Ishikawa (cell line): Measurements from ENCODE around the gene IL5RA.

ENCODE experiments used
- CEBPB ChIP-seq: IDR thresholded peaks from 2 replicates; pipeline ENCODE4 v1.6.1; 2012
- CREB1 ChIP-seq: IDR thresholded peaks from 2 replicates; pipeline ENCODE4 v1.6.1; 2012; ENCODE audit warnings: low read depth
- EGR1 ChIP-seq: IDR thresholded peaks from 2 replicates; pipeline ENCODE4 v1.6.1; 2012
- EP300 ChIP-seq: IDR thresholded peaks from 2 replicates; pipeline ENCODE4 v1.6.1; 2012; ENCODE audit warnings: borderline replicate concordance
- NFIC ChIP-seq: IDR thresholded peaks from 2 replicates; pipeline ENCODE4 v1.6.1; 2012
- RAD21 ChIP-seq: IDR thresholded peaks from 2 replicates; pipeline ENCODE4 v1.6.1; 2012; ENCODE audit warnings: low read depth
- YY1 ChIP-seq: IDR thresholded peaks from 2 replicates; pipeline ENCODE4 v1.6.1; 2012; ENCODE audit warnings: low read depth
- ZBTB7A ChIP-seq: IDR thresholded peaks from 2 replicates; pipeline ENCODE4 v1.6.1; 2012; ENCODE audit warnings: low read depth
- TF ChIP-seq, protein P1 (sequence below): IDR thresholded peaks from 2 replicates; pipeline ENCODE4 v1.6.1; 2012; ENCODE audit warnings: low read depth, mild to moderate bottlenecking
- TF ChIP-seq, protein P2 (sequence below): IDR thresholded peaks from 2 replicates; pipeline ENCODE4 v1.6.1; 2012

DNA sequence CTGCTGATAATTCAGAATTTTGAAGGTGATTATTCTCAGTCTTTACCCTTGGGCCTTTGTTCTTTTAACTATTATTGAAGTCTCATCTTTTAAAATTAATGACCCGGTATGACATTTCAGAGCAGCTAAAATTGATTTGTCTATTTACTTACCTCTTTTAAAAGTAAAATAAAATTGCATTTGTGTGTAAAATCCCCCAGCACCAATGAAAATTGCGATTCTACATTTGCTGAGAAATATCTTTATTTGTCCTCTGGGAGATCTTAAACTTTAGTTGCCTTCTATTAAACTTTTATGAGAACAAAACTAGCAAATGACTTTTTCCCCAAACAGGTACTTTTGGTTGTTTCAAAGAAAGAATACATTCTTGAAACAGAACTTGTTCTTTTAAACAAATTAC, 7.5 kb upstream of the IL5RA start:
- no peak for TF ChIP-seq ZBTB7A
- TF ChIP-seq, protein P1, sequence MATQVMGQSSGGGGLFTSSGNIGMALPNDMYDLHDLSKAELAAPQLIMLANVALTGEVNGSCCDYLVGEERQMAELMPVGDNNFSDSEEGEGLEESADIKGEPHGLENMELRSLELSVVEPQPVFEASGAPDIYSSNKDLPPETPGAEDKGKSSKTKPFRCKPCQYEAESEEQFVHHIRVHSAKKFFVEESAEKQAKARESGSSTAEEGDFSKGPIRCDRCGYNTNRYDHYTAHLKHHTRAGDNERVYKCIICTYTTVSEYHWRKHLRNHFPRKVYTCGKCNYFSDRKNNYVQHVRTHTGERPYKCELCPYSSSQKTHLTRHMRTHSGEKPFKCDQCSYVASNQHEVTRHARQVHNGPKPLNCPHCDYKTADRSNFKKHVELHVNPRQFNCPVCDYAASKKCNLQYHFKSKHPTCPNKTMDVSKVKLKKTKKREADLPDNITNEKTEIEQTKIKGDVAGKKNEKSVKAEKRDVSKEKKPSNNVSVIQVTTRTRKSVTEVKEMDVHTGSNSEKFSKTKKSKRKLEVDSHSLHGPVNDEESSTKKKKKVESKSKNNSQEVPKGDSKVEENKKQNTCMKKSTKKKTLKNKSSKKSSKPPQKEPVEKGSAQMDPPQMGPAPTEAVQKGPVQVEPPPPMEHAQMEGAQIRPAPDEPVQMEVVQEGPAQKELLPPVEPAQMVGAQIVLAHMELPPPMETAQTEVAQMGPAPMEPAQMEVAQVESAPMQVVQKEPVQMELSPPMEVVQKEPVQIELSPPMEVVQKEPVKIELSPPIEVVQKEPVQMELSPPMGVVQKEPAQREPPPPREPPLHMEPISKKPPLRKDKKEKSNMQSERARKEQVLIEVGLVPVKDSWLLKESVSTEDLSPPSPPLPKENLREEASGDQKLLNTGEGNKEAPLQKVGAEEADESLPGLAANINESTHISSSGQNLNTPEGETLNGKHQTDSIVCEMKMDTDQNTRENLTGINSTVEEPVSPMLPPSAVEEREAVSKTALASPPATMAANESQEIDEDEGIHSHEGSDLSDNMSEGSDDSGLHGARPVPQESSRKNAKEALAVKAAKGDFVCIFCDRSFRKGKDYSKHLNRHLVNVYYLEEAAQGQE = no peak
- TF ChIP-seq RAD21 = no peak
- TF ChIP-seq EP300 = no peak
- no peak for TF ChIP-seq YY1
- TF ChIP-seq CREB1 = no peak
- no peak for TF ChIP-seq EGR1
- no peak for TF ChIP-seq NFIC
- TF ChIP-seq, protein P2, sequence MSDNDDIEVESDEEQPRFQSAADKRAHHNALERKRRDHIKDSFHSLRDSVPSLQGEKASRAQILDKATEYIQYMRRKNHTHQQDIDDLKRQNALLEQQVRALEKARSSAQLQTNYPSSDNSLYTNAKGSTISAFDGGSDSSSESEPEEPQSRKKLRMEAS = no peak
- TF ChIP-seq CEBPB = no peak
